Stimulated activated CD4-positive, alpha-beta T cell treated with anti-CD3 and anti-CD28 coated beads, Interleukin-1b, Interleukin-23, amount 100 ng/mL, for 48 hours (primary cell): ENCODE data around the gene ELMO1.

ENCODE experiments used
- DNase-seq: peaks from one replicate; pipeline ENCODE4 v3.0.0-alpha.2; 2020

Gene ELMO1

GRCh38 chr7:37364856-37365255 is 83.8 kb downstream of the ELMO1 start:
- no peak for DNase-seq

GRCh38 chr7:37363536-37364491 is 84.8 kb downstream of the ELMO1 start:
- DNase-seq, result no peak

- no peak for DNase-seq
Measured at GRCh38 chr7:37362802-37363201, 85.9 kb downstream of the ELMO1 start.

GRCh38 chr7:37360484-37360883 is 88.2 kb downstream of the ELMO1 start:
- no peak for DNase-seq

GRCh38 chr7:37359662-37360444 is 88.8 kb downstream of the ELMO1 start:
- DNase-seq, result peak; percentile 44

- no peak for DNase-seq
Measured at GRCh38 chr7:37359180-37359579, 89.5 kb downstream of the ELMO1 start.

- DNase-seq, result no peak
Measured at GRCh38 chr7:37357637-37357996, 91.0 kb downstream of the ELMO1 start.

- DNase-seq, result no peak
Measured at GRCh38 chr7:37356911-37357636, 91.6 kb downstream of the ELMO1 start.

- peak; percentile 85 for DNase-seq
Measured at GRCh38 chr7:37354656-37355131, 94.0 kb downstream of the ELMO1 start.

GRCh38 chr7:37353949-37354655 is 94.6 kb downstream of the ELMO1 start:
- no peak for DNase-seq

- DNase-seq, result peak; percentile 78
Measured at GRCh38 chr7:37352974-37353948, 95.4 kb downstream of the ELMO1 start.

- DNase-seq, result no peak
Measured at GRCh38 chr7:37352251-37352880, 96.3 kb downstream of the ELMO1 start.

GRCh38 chr7:37351716-37352115 is 96.9 kb downstream of the ELMO1 start:
- DNase-seq, result no peak

GRCh38 chr7:37349979-37350590 is 98.6 kb downstream of the ELMO1 start:
- no peak for DNase-seq

GRCh38 chr7:37348982-37349381 is 99.7 kb downstream of the ELMO1 start:
- DNase-seq, result no peak

GRCh38 chr7:37346761-37347160 is 101.9 kb downstream of the ELMO1 start:
- DNase-seq, result no peak

- DNase-seq, result no peak
Measured at GRCh38 chr7:37344886-37345579, 103.6 kb downstream of the ELMO1 start.

- DNase-seq, result peak; percentile 81
Measured at GRCh38 chr7:37342688-37343471, 105.8 kb downstream of the ELMO1 start.
